WI38 (cell line): ENCODE measurements around the gene RBM47.
"Not testable (repeated sequence)": the region's sequence is repeated elsewhere in the genome, so short reads cannot be mapped to it uniquely, and the experiment has no call there.

ENCODE experiments used
- H3K4me3 ChIP-seq: 2 replicates; pipeline ENCODE4 v1.5.1; 2011; ENCODE audit warnings: low read depth, mild to moderate bottlenecking, control low read depth, low read length
- TF ChIP-seq, protein P1 (sequence below): IDR thresholded peaks from 2 replicates; pipeline ENCODE4 v1.5.1; 2012; ENCODE audit warnings: low read depth, mild to moderate bottlenecking, control low read depth, low read length

Gene RBM47

DNA sequence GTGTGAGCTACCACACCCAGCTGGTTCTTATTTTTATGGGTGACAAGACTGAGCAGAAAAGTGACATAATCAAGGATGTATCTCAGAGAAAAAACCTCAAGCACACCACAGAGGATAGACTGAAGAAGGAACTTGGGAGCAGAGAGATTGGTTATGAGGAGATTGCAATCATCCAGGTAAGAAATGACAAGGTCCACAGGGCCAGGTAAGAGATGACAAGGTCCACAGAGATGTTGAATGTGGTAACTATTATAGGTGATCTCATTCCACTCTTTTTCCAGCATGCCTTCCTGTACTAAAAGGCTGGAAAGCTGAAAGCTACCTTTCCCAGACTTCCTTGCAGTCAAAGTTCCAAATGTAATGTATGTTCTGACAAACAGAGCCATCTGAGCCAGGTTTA, 15.9 kb upstream of the RBM47 start:
- no peak overlapping the region for H3K4me3 ChIP-seq

DNA sequence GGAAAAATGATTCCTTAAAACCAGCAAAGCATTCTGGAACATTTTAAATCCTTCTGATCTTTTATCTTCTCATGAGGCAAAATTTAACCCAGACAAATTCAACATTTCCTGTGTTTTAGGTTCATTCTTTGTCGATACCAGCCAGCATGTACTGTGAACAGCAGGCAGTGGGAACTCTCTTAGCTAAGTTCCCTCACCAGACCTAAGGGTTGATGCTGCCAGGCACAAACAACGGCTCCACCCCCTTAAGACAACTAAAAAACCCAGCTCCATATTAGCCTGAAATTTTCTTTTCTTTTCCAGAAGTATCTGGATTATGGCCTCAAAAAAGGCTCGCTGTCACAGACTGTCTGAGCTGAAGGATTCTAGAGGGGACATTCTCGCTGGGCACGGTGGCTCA, 2.4 kb upstream of the RBM47 start:
- H3K4me3 ChIP-seq, result no peak overlapping the region
- TF ChIP-seq, protein P1, sequence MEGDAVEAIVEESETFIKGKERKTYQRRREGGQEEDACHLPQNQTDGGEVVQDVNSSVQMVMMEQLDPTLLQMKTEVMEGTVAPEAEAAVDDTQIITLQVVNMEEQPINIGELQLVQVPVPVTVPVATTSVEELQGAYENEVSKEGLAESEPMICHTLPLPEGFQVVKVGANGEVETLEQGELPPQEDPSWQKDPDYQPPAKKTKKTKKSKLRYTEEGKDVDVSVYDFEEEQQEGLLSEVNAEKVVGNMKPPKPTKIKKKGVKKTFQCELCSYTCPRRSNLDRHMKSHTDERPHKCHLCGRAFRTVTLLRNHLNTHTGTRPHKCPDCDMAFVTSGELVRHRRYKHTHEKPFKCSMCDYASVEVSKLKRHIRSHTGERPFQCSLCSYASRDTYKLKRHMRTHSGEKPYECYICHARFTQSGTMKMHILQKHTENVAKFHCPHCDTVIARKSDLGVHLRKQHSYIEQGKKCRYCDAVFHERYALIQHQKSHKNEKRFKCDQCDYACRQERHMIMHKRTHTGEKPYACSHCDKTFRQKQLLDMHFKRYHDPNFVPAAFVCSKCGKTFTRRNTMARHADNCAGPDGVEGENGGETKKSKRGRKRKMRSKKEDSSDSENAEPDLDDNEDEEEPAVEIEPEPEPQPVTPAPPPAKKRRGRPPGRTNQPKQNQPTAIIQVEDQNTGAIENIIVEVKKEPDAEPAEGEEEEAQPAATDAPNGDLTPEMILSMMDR, result no peak

More for the DNA sequence above, 15.9 kb upstream of the RBM47 start:
- TF ChIP-seq, protein P1, result no peak

DNA sequence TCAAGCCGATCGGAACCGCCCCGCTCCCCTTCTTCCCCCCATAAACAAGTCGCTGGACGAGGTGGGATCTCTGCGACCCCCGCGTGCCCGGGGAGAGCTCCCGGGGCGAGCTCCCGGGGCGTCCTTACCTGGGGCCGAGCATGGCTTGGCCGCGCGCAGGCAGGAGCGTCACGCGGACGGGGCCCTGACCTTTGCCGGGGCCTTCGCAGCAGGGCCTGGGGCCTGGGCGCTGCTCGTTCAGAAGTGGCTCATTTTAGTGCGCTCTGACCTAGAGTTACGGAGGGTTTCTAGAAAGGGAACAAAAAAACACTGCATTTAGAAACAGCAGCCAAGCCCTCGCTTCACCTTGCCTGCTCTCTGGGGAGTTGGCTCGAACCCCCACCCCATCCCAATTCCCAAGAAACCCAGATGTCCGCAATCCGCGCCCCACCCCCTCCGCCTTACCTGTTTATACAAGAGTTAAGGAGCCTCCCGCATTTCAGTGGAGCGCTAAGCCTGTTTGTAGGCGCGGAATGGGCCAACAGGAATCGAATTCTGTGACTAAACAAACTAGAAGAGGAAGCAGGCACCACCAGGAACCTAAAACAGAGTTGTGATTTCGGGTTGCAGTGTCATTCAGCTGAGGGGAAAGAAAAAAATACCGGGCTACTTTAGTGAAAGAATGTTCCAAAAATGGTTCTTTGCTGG, 814 bp upstream of the RBM47 start:
- no peak overlapping the region for H3K4me3 ChIP-seq
- TF ChIP-seq, protein P1, result no peak

DNA sequence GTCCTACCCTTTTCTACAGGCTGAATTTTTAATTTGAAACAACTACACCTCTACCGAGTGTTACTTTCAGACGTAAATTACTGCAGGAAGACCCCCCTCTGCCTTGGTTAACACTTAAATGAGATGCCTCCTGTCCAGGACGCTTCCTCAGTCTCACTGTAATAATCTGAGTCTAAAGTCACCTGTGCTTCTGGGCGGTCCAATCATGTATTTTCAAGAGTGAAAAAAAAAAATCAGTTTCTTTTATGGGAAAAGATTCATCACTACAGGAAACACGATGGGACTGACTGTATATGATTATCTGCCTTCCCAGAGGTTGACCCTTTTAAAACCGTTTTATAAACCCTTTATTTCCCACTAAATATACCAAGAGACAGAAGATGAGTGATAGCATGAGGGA, 776 bp downstream of the RBM47 start:
- H3K4me3 ChIP-seq, result peak overlapping the region; percentile 68

DNA sequence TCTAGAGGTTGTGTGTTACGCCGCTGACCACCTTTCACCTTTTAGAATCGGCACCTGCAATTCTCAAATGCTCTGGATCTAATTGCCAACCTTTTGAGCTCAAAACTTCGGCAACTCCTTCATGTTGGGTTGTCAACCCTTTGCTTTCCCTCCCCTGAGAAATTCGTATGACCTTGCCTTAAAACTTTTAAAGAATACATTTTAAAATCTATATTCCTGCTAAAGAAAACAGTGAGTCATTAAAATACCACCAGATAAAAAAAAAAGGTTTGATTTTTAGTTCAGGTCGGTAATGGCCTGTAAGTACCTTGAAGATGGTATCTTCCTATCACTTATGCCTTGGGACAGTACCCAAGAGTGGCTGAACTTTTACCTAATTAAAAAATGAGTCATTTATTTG, 1.3 kb downstream of the RBM47 start:
- H3K4me3 ChIP-seq, result not testable (repeated sequence)

More for the DNA sequence above, 776 bp downstream of the RBM47 start:
- TF ChIP-seq, protein P1, result no peak

DNA sequence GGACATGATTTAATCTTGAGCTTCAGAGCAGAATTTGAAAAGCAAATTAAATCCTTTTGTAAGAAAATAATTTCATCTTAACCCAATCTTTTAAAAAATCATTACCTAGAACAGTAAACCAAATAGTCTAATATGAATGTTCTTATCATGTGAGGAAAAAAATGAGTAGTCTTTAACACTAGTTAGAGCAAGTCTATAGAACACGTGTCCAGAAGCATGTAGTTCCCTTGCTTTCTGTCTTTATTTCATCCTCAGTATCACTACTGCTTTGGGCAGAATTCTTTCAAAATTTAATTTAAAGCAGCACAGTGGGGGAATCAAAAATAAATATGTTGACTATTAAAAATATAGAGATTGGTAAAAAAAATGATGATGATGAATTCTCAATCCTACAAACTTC, 2.1 kb downstream of the RBM47 start:
- TF ChIP-seq, protein P1, result no peak

DNA sequence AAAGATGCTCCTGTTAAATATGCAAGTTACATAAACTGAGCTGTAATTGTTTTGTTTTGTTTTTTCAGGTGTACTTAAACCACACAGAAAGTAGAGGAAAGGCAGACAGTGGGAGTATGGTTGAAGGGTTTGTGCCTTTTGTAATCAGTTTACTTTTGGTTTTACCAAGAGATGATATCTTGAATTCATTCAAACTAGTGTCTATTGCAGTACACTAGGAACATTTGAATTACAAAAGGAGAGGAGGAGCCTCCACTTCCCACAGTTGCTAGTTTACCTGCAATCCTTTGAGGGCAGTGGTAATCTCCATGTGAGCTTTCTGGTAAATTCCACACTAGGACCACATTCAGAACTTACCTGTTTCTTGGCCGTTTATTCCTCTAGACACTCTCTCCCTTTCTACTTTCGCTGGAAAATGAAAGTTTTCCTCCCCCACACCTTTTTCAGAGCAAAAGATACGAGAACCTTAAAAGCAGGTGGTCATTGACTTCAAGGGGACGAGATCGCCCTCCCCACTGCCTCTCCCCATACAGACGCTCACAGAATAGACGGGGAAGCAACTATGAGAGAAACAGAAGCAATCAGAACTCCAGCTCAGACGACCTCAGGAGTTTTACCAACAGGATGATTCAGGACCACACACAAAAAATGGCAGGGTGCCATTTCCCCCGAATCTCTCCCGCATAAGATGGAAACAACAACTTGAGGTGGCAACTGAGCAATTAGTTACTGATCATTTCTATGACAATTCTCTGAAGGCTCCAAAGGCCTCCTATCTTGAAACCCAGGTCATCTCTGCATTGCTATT, 3.3 kb downstream of the RBM47 start:
- no peak overlapping the region for H3K4me3 ChIP-seq
- TF ChIP-seq, protein P1, result no peak

More for the DNA sequence above, 2.1 kb downstream of the RBM47 start:
- no peak overlapping the region for H3K4me3 ChIP-seq
